IMR-90 (cell line): Measurements from ENCODE around the gene GNAS. TPM values are rescaled to one million over a fixed set of nuclear protein-coding genes. Genes with fewer than 3 reads are reported as not detected.

Experiments used
- ATAC-seq: fragments of 200-7000 bp; cut with Tn5 transposase; 2 replicates; pipeline ENCODE4 v1.9.1; 2020; ENCODE audit warnings: low read depth, mild to moderate bottlenecking, moderate library complexity
- BruUV-seq: library from RNA; stranded (reverse); fragments of 400-500 nt; replicated peaks from 2 replicates; lab custom pipeline; 2021; lab: Mats Ljungman, UMichigan
- CTCF ChIA-PET: fragments of 300-600 bp; formaldehyde crosslinking; extraction: SDS; loops from one replicate; lab custom pipeline; 2021; ENCODE audit warnings: antibody characterized with exemption; lab: Yijun Ruan, JAX
- POLR2A ChIA-PET: fragments of 300-600 bp; sonication (Branson Sonifier 250); formaldehyde crosslinking; loops from one replicate; lab custom pipeline; 2022; ENCODE audit warnings: antibody characterized with exemption; ENCODE audit not compliant: unreplicated experiment; lab: Charles Lee
- DNase-seq: peaks from one replicate; pipeline ENCODE4 v3.0.0; 2013
- H2AFZ ChIP-seq: replicated peaks from 2 replicates; pipeline ENCODE3; 2013; ENCODE audit warnings: low read length, mild to moderate bottlenecking; ENCODE audit not compliant: poor library complexity
- H2AK5ac ChIP-seq: 2 replicates; pipeline ENCODE4 v1.6.1; 2013; ENCODE audit warnings: low read depth, low read length, inconsistent platforms
- H2AK9ac ChIP-seq: replicated peaks from 2 replicates; pipeline ENCODE3; 2013; ENCODE audit warnings: mild to moderate bottlenecking, low read depth, low read length, moderate library complexity; ENCODE audit not compliant: poor library complexity
- H2BK120ac ChIP-seq: 2 replicates; pipeline ENCODE4 v1.6.1; 2013; ENCODE audit warnings: low read depth, low read length, inconsistent platforms
- H2BK15ac ChIP-seq: 3 replicates; pipeline ENCODE4 v1.6.1; 2013; ENCODE audit warnings: low read depth, low read length, inconsistent platforms
- H2BK20ac ChIP-seq: 2 replicates; pipeline ENCODE4 v1.6.1; 2013; ENCODE audit warnings: low read depth, mild to moderate bottlenecking, inconsistent platforms, low read length, moderate library complexity
- H2BK5ac ChIP-seq: 2 replicates; pipeline ENCODE4 v1.6.1; 2013; ENCODE audit warnings: mild to moderate bottlenecking, low read depth, low read length, inconsistent platforms; ENCODE audit not compliant: poor library complexity, severe bottlenecking
- H3K14ac ChIP-seq: replicated peaks from 2 replicates; pipeline ENCODE4 v1.6.1; 2013; ENCODE audit warnings: low read depth, low read length, inconsistent platforms
- H3K18ac ChIP-seq: 2 replicates; pipeline ENCODE4 v1.6.1; 2013; ENCODE audit warnings: low read depth, low read length, control low read depth
- H3K23ac ChIP-seq: 2 replicates; pipeline ENCODE4 v1.6.1; 2013; ENCODE audit warnings: low read depth, low read length, inconsistent platforms
- H3K27ac ChIP-seq: 2 replicates; pipeline ENCODE4 v1.5.1; 2013; ENCODE audit warnings: mild to moderate bottlenecking, control low read depth, low read length; ENCODE audit not compliant: insufficient read depth
- H3K27me3 ChIP-seq: 2 replicates; pipeline ENCODE4 v1.6.1; 2013; ENCODE audit warnings: low read length; ENCODE audit not compliant: control insufficient read depth, insufficient read depth
- H3K36me3 ChIP-seq: 2 replicates; pipeline ENCODE4 v1.6.1; 2013; ENCODE audit warnings: low read length, mixed read lengths; ENCODE audit not compliant: control insufficient read depth, insufficient read depth
- H3K4ac ChIP-seq: 2 replicates; pipeline ENCODE4 v1.6.1; 2013; ENCODE audit warnings: low read depth, low read length, inconsistent platforms
- H3K4me1 ChIP-seq: 2 replicates; pipeline ENCODE4 v1.6.1; 2013; ENCODE audit warnings: low read length, mixed read lengths; ENCODE audit not compliant: control insufficient read depth, insufficient read depth
- H3K4me2 ChIP-seq: 2 replicates; pipeline ENCODE4 v1.6.1; 2013; ENCODE audit warnings: low read depth, mild to moderate bottlenecking, control low read depth, low read length, moderate library complexity
- H3K4me3 ChIP-seq: 2 replicates; pipeline ENCODE4 v1.5.1; 2013; ENCODE audit warnings: low read depth, mild to moderate bottlenecking, control low read depth, low read length, moderate library complexity; ENCODE audit not compliant: insufficient read depth
- H3K56ac ChIP-seq: 2 replicates; pipeline ENCODE4 v1.6.1; 2013; ENCODE audit warnings: low read length, inconsistent platforms; ENCODE audit not compliant: insufficient read depth; ENCODE audit errors: extremely low read depth
- H3K79me1 ChIP-seq, 2 experiments: 2 replicates each; pipeline ENCODE4 v1.6.1; 2013; ENCODE audit warnings: low read length in 2 of 2, inconsistent platforms in 1 of 2, low read depth in 1 of 2
- H3K9ac ChIP-seq: 2 replicates; pipeline ENCODE4 v1.6.1; 2013; ENCODE audit warnings: low read depth, low read length, control low read depth
- H3K9me1 ChIP-seq: 2 replicates; pipeline ENCODE4 v1.6.1; 2013; ENCODE audit warnings: low read length, inconsistent platforms; ENCODE audit not compliant: insufficient read depth
- H3K9me3 ChIP-seq: 2 replicates; pipeline ENCODE4 v1.6.1; 2013; ENCODE audit warnings: low read length; ENCODE audit not compliant: control insufficient read depth, insufficient read depth
- H4K20me1 ChIP-seq: 2 replicates; pipeline ENCODE4 v1.6.1; 2013; ENCODE audit warnings: low read length, inconsistent platforms; ENCODE audit not compliant: insufficient read depth
- H4K5ac ChIP-seq: 2 replicates; pipeline ENCODE4 v1.6.1; 2013; ENCODE audit warnings: mild to moderate bottlenecking, low read depth, low read length, control low read depth
- H4K8ac ChIP-seq, 2 experiments: 2 replicates each; pipeline ENCODE4 v1.6.1; 2013; ENCODE audit warnings: low read depth in 2 of 2, low read length in 2 of 2, control low read depth in 1 of 2, inconsistent platforms in 1 of 2
- H4K91ac ChIP-seq: 2 replicates; pipeline ENCODE4 v1.6.1; 2013; ENCODE audit warnings: low read depth, low read length, inconsistent platforms; ENCODE audit not compliant: insufficient read depth
- CEBPB ChIP-seq: IDR thresholded peaks from 2 replicates; pipeline ENCODE4 v1.6.1; 2012; ENCODE audit warnings: low read depth, low read length, improper control_type of control experiment
- CHD1 ChIP-seq: IDR thresholded peaks from 2 replicates; pipeline ENCODE4 v1.6.1; 2012; ENCODE audit warnings: low read depth, low read length, improper control_type of control experiment
- MAZ ChIP-seq: IDR thresholded peaks from 2 replicates; pipeline ENCODE4 v1.6.1; 2012; ENCODE audit warnings: low read depth, mild to moderate bottlenecking, low read length, improper control_type of control experiment, moderate library complexity, borderline replicate concordance
- NFE2L2 ChIP-seq: fragments of 150-350 bp; IDR thresholded peaks from 2 replicates; pipeline ENCODE4 v1.6.1; 2016; ENCODE audit warnings: low read depth, mild to moderate bottlenecking, low read length
- RFX5 ChIP-seq: IDR thresholded peaks from 2 replicates; pipeline ENCODE4 v1.8.0; 2012; ENCODE audit warnings: low read depth, mild to moderate bottlenecking, low read length, moderate library complexity
- WGBS, 2 experiments: methylation state at CpG; one replicate each; pipeline versions ENCODE4 v1.1.5 to v1.1.7; 2013; ENCODE audit warnings: missing lambda C conversion rate in 2 of 2; ENCODE audit not compliant: insufficient read length in 1 of 2; ENCODE audit errors: extremely low coverage in 2 of 2; 5-methylcytosine and 5-hydroxymethylcytosine counted together
- dilution Hi-C: fragments of 300-500 bp; cut with HindIII; formaldehyde crosslinking; loops from one replicate; pipeline ENCODE4 v1.14.3; 2018; ENCODE audit warnings: low sequenced_read_pairs; ENCODE audit not compliant: unreplicated experiment
- in situ Hi-C: fragments of 300-500 bp; cut with MboI; formaldehyde crosslinking; loops from 3 replicates; pipeline ENCODE4 v1.14.3; 2019; ENCODE audit warnings: low sequenced_read_pairs, inconsistent platforms, mixed read lengths
- intact Hi-C: fragments of 100-400 bp; cut with micrococcal nuclease; formaldehyde crosslinking; loops from 2 replicates; pipeline ENCODE4 v1.10.0; 2022
- polyA plus RNA-seq, 3 experiments: library from polyadenylated mRNA; depleted of rRNA; stranded (reverse); fragments of >200 nt; gene quantifications; 2 replicates each; pipeline ENCODE4 v1.2.3, GENCODE V29; 2012; ENCODE audit warnings: low replicate concordance in 1 of 3
- total RNA-seq: library from RNA; depleted of rRNA; stranded (reverse); fragments of >200 nt; gene quantifications from 2 replicates; pipeline ENCODE4 v1.2.3, GENCODE V29; 2012
- TF ChIP-seq, protein P1 (sequence below): fragments of 150-350 bp; IDR thresholded peaks from 2 replicates; pipeline ENCODE4 v1.6.1; 2017; ENCODE audit warnings: mild to moderate bottlenecking, antibody characterized with exemption, low read length, low read depth

Gene GNAS
- total and polyA plus RNA-seq, 2 of the 4 experiments (the other 2 are of a cell fraction): 397 to 1,356 TPM

DNA sequence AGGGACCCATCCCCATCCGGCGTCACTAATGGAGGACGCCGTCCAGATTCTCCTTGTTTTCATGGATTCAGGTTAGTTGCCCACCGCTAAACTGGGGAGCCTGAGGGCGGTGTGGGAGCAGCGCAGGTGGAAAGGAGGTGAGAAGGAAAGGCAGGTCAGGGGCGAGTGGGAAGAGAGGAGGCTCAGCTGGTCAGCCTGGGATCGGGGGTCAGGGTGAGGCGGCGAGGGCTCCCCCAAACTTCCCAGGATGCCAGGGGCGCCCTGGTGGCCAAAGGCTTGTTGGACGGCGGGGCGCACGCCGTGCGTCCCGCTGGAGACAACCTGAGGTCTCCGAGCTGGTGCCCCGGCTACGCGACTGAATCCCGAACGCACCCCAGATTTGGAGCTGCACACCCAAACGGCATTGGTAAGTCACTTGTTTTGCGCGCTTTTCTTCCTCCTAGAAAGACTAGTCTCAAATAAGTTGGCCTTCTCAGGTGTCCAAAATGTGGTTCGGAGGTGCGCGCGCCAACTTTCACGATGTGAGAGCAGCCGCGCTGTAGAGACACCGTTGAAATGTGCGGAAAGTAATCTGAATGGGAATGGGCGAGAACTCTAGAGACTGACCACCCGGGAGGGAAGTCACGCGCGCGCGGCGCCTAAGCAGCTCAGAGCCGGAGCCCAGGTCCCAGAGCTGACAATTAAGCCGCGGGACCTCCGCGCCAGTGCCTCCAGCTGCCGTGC lies 11.5 kb upstream of the GNAS start:
- H3K9ac ChIP-seq: no peak overlapping the region
- H2AFZ ChIP-seq: peak overlapping the region; percentile 15
- no peak overlapping the region for H3K27ac ChIP-seq
- H3K9me1 ChIP-seq: no peaks in the 10 kb centered on the region; the same call in 1 of the 2 replicates
- H3K18ac ChIP-seq: no peak overlapping the region
- no peak overlapping the region for H2BK20ac ChIP-seq
- CTCF ChIA-PET: no interaction called here
- H3K79me1 ChIP-seq: no peaks in the 10 kb centered on the region
- TF ChIP-seq RFX5 (no peak), MAZ (no peak), NFE2L2 (no peak), CHD1 (no peak), CEBPB (no peak)
- TF ChIP-seq, protein P1, sequence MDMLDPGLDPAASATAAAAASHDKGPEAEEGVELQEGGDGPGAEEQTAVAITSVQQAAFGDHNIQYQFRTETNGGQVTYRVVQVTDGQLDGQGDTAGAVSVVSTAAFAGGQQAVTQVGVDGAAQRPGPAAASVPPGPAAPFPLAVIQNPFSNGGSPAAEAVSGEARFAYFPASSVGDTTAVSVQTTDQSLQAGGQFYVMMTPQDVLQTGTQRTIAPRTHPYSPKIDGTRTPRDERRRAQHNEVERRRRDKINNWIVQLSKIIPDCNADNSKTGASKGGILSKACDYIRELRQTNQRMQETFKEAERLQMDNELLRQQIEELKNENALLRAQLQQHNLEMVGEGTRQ: no peak
- no peaks in the 10 kb centered on the region for H4K20me1 ChIP-seq
- H3K4me3 ChIP-seq: no peak overlapping the region
- POLR2A ChIA-PET: no interaction called here
- H3K4me2 ChIP-seq: no peak overlapping the region
- H2AK9ac ChIP-seq: no peak overlapping the region
- no peaks in the 10 kb centered on the region; the same call in 1 of the 2 replicates for H3K4me1 ChIP-seq
- no peak overlapping the region for H3K23ac ChIP-seq
- BruUV-seq: no TSS peak
- no peak overlapping the region for H2AK5ac ChIP-seq
- no peak overlapping the region for H3K14ac ChIP-seq
- no peaks in the 10 kb centered on the region for H3K9me3 ChIP-seq
- ATAC-seq (no peak), DNase-seq (no peak)
- H3K4ac ChIP-seq: no peak overlapping the region
- no peak overlapping the region for H4K5ac ChIP-seq
- dilution Hi-C loops (no loop called here), intact Hi-C loops (no loop called here), in situ Hi-C loops (no loop called here)
- H3K56ac ChIP-seq: no peak overlapping the region
- no peak overlapping the region for H4K91ac ChIP-seq
- no peak overlapping the region for H2BK5ac ChIP-seq
- 52% methylated on average over 17 of the region's 51 CpGs; no CpG with 5 or more reads in 1 of the 2 experiments for WGBS, 2 experiments
- peaks cover 2% of the 10 kb centered on the region; the same call in 1 of the 2 replicates for H3K36me3 ChIP-seq
- no peak overlapping the region for H2BK15ac ChIP-seq
- H4K8ac ChIP-seq: no peak overlapping the region
- H2BK120ac ChIP-seq: no peak overlapping the region
- H3K27me3 ChIP-seq: peaks cover 50% of the 10 kb centered on the region
